Nephron progenitor cell (in vitro differentiated cells): Measurements from ENCODE around the gene NECAB2.

Experiments
- DNase-seq: peaks from one replicate; pipeline ENCODE4 v3.0.0; 2021
- H3K27ac Mint-ChIP-seq: 2 replicates; pipeline ENCODE4 v1.8.0; 2021; ENCODE audit warnings: mild to moderate bottlenecking, moderate library complexity, mixed read lengths
- H3K27me3 Mint-ChIP-seq: 2 replicates; pipeline ENCODE4 v1.8.0; 2021; ENCODE audit warnings: mild to moderate bottlenecking, low read depth, mixed read lengths; ENCODE audit not compliant: poor library complexity
- H3K36me3 Mint-ChIP-seq: 2 replicates; pipeline ENCODE4 v1.8.0; 2021; ENCODE audit warnings: low read depth, mixed read lengths
- H3K4me1 Mint-ChIP-seq: 2 replicates; pipeline ENCODE4 v1.8.0; 2021; ENCODE audit warnings: mixed read lengths
- H3K4me3 Mint-ChIP-seq: 2 replicates; pipeline ENCODE4 v1.8.0; 2021; ENCODE audit warnings: mild to moderate bottlenecking, moderate library complexity, mixed read lengths
- H3K9me3 Mint-ChIP-seq: 2 replicates; pipeline ENCODE4 v1.8.0; 2021; ENCODE audit warnings: mild to moderate bottlenecking, moderate library complexity, mixed read lengths
- TF ChIP-seq, protein P1 (sequence below): fragments of 200-600 bp; sonication (generic); IDR thresholded peaks from 2 replicates; pipeline ENCODE4 v1.5.0; 2021; ENCODE audit warnings: antibody characterized with exemption

The NECAB2 gene

DNA sequence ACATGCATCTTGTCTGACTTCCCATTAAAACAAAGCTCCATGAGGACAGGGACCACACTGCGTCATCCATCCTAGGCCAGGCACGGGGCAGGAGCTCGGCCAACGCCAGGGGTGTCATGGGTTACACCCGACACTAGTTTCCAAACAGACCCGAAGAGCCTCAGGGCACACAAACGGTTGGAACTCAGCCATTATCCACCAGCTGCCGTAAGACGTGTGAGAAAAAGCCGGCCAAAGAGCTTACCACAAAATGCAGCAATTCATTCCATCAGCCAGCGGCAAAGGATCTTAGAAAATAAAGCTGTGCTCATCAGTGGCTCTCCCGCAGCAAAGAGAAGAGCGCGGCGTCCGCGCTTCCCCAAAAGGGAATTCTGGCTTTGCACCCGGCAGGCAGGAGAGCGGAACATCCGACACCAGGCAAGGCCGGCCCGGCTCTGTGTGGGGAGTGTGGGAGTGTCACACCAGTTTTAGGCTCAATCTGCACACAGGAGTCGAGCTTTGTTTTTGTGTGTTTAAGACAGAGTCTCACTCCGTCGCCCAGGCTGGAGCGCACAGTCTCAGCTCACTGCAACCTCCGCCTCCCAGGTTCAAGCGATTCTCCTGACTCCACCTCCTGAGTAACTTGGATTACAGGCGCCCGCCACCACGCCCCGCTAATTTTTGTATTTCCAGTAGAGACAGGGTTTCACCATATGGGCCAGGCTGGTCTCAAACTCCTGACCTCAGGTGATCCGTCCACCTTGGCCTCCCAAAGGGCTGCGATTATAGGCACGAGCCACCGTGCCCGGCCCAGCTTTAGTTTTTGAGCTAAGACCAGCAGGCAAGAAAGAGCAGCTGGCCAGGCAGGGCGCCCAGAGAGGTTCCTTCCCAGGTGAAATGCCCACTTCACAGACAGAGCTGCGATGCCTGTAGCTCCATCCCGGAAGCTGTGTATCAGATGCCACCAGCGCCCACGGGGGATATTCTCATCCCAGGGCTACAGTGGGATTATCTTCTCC is 73.1 kb downstream of the NECAB2 start:
- Mint-ChIP-seq H3K27ac (peak overlapping the region; percentile 85), H3K9me3 (peaks cover 4% of the 10 kb centered on the region), H3K4me1 (peaks cover 61% of the 10 kb centered on the region), H3K4me3 (peak overlapping the region; percentile 8), H3K27me3 (peaks cover 32% of the 10 kb centered on the region), H3K36me3 (no peaks in the 10 kb centered on the region)
- no peak for DNase-seq
- TF ChIP-seq, protein P1, sequence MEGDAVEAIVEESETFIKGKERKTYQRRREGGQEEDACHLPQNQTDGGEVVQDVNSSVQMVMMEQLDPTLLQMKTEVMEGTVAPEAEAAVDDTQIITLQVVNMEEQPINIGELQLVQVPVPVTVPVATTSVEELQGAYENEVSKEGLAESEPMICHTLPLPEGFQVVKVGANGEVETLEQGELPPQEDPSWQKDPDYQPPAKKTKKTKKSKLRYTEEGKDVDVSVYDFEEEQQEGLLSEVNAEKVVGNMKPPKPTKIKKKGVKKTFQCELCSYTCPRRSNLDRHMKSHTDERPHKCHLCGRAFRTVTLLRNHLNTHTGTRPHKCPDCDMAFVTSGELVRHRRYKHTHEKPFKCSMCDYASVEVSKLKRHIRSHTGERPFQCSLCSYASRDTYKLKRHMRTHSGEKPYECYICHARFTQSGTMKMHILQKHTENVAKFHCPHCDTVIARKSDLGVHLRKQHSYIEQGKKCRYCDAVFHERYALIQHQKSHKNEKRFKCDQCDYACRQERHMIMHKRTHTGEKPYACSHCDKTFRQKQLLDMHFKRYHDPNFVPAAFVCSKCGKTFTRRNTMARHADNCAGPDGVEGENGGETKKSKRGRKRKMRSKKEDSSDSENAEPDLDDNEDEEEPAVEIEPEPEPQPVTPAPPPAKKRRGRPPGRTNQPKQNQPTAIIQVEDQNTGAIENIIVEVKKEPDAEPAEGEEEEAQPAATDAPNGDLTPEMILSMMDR: no peak

DNA sequence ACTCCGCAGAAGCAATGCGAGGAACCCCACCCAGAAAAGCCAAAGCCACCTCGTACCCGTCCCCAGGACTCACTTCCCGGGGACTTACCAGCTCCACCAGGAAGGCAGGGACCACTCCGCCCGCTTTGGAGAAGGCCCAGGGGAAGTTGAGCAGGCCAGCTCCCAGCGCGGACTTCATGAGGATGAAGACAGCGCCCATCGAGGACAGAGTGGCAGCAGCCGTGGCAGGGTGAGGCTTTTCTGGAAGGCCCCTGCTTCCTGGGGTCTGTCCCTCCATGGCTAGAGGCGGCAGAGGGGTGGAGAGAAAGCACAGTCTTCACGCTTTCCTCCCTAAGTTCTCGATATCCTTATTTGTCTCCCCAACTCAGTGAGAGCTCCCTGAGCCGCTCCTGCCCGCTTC is 73.8 kb downstream of the NECAB2 start:
- Mint-ChIP-seq H3K4me1 (peaks cover 61% of the 10 kb centered on the region), H3K27ac (no peak overlapping the region), H3K36me3 (no peaks in the 10 kb centered on the region), H3K9me3 (no peaks in the 10 kb centered on the region), H3K27me3 (peaks cover 32% of the 10 kb centered on the region), H3K4me3 (no peak overlapping the region)
- no peak for DNase-seq
- TF ChIP-seq, protein P1: no peak

DNA sequence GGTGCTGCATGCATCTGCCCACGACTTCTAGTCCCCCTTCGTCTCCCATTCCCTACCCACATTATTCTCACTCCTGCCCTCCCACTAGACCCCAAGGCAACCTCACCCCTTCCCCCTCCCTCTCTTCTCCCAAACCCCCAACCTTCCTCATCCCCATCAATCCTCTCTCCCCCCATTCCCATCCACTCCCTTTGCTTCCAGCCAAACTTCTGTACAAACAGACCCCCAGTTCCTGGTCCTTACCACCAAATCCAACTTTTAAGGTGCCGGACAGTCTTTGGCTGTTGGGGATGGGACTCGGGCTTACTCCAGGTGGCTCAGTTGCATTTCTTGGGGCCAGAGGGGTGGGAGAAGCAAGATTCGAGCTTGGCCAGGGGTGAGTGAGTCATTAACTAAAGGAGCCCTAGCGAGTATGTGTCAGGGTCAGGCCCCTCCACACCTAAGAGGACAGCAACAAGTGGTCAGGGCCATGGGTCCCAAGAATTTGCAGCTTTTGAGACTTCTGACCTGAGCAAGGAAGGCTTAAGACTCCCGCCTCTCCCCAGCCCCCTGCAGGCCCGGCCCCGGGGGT is 74.3 kb downstream of the NECAB2 start, which contains the start of gene SLC38A8:
SLC38A8 (minus strand) TSS at position 488 of the 571 bp plus-strand sequence. CDS start 638 bp downstream, outside the sequence.
- H3K27ac Mint-ChIP-seq: no peak within 1 kb of the TSS
- no peaks in the 10 kb centered on the region for H3K9me3 Mint-ChIP-seq
- peak within 1 kb of the TSS; percentile 52 for H3K4me3 Mint-ChIP-seq
- H3K36me3 Mint-ChIP-seq: no peaks in the 10 kb centered on the region
- no peak for DNase-seq
- H3K4me1 Mint-ChIP-seq: peaks cover 61% of the 10 kb centered on the region
- TF ChIP-seq, protein P1: no peak
- peaks cover 32% of the 10 kb centered on the region for H3K27me3 Mint-ChIP-seq

DNA sequence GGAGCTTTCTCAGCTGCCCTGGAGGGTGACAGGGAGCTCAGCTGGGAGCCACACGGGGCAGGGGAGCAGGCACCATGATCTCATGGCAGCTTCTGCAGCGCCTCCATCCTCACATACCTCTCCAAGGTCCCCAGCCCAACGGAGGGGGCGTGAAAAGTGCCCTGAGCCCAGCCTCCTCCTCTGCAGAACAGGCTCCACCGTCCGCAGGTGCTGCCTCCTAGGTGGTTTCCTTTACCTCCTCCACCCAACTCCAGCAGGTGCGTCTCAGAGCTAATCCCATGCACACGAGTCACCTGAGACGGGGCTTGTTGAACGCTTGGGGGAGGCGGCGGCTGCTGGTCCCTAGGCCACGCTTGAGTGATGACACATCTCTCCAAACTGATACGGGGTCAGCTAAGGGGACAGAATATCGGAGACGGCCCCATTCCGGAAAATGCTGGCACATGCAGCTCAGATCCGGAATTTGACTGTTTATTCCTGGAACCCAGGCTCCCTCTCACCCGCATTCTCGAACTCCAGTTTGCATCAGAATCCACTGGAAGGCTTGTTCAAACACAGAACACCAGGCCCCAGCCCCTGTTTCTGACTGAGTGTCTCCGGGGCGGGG is 74.9 kb downstream of the NECAB2 start:
- no peak overlapping the region for H3K27ac Mint-ChIP-seq
- DNase-seq: peak; percentile 37

DNA sequence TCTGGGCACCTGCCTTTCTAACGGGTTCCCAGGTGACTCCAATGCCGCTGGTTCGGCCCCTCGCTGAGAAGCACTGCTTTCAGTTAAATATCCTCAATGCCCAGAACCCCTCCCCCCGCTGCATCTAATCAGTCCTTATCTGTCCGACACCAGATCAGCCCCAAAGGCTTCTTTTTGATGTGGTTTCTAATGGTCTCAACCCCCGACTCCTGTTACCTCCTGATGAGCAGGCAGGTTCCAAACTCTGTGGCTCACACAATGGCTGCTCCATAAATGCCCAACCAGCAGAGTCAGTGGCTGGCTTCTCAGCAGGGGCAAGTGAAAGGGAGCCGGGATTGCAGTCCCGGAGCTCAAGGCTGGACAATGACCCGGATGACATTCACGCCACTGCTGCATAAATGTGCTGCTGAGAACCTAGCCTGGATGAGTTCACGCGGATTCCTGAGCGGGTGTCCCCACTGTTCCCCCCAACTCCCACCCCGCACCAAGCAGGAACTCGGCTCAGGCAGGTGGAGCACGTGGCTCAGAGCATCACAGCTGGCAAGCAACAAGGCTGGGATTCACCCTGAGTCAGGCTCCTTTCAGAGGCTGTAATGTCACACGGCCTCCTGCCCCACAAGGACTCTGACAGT is 75.6 kb downstream of the NECAB2 start:
- Mint-ChIP-seq H3K27me3 (peaks cover 28% of the 10 kb centered on the region), H3K27ac (no peak overlapping the region), H3K9me3 (no peaks in the 10 kb centered on the region), H3K4me3 (peak overlapping the region; percentile 52), H3K4me1 (peaks cover 56% of the 10 kb centered on the region), H3K36me3 (no peaks in the 10 kb centered on the region)
- DNase-seq: no peak
- TF ChIP-seq, protein P1: no peak

More for the DNA sequence above, 74.9 kb downstream of the NECAB2 start:
- Mint-ChIP-seq H3K9me3 (no peaks in the 10 kb centered on the region), H3K36me3 (no peaks in the 10 kb centered on the region), H3K4me3 (peak overlapping the region; percentile 52), H3K27me3 (peaks cover 32% of the 10 kb centered on the region), H3K4me1 (peaks cover 61% of the 10 kb centered on the region)
- TF ChIP-seq, protein P1: no peak
